ENCODE data around the gene SCRN3.
A peak's percentile ranks its signal among the peaks of the same experiment; 100 is the strongest.

DNA sequence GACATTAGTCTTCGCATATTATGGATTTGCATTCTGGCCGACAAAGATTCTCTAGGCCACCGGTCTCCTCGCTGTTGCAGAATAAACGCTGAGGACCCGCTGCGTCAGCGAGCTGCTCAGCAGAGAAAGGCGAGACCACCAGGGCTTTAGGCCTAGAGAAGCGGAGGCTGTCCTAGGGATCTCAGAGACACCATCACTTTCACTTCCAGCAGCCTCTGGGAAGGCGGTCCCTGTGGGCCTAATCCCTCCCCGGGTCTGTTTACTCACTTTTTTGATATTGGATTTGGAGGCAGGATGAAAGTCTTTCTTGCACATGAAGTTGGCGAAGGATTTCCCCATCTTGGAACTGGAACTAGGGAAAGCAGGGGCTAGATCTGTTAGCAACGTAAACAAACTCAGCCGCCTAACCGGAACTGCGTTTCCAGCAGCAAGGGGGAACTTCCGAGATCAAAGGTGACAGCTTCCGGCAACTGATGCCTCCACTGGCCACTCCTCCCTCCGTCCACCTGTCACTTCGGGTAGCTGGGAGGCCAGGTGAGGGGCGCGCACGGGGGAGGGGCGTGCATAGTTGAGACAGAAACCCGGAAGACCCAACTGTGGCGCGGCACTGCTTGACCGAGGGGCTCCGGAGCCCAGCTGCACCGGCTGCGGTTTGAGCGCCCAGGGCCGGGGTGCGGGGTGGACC is at the start of gene SCRN3:
- TF ChIP-seq POLR2A (IDR thresholded peaks at IDR 0.05; ENCODE audit: low read length) = peak; percentile 82
- TF ChIP-seq GATA1 (IDR thresholded peaks at IDR 0.05; ENCODE audit: low read depth, low read length) = no peak

Data from erythroblast (primary cell).